Thoracic aorta (tissue), 2 donors: ENCODE data around the gene PPDPF. TPM values are rescaled to one million over a fixed set of nuclear protein-coding genes. Genes with fewer than 3 reads are reported as not detected.

Experiments used
- ATAC-seq: fragments of 150-250 bp; one replicate; pipeline ENCODE4 v1.8.0; 2017; ENCODE audit warnings: low read depth; ENCODE audit not compliant: insufficient number of reproducible peaks, low FRiP score
- DNase-seq: peaks from one replicate; pipeline ENCODE4 v3.0.0-alpha.2; 2020; ENCODE audit warnings: low spot score
- H3K27ac ChIP-seq, 2 donors: fragments of 200-600 bp; sonication (generic); 1 replicate in 1 of 2; 2 replicates in 1 of 2; pipeline ENCODE4 v1.5.1; 2016; ENCODE audit warnings: mild to moderate bottlenecking in 2 of 2, moderate library complexity in 2 of 2
- H3K27me3 ChIP-seq: fragments of 200-600 bp; sonication (generic); replicated peaks from 2 replicates; pipeline ENCODE4 v1.6.0; 2016; ENCODE audit warnings: mild to moderate bottlenecking; ENCODE audit not compliant: insufficient read depth
- H3K36me3 ChIP-seq: fragments of 200-600 bp; sonication (generic); one replicate; pipeline ENCODE4 v1.5.1; 2016
- H3K4me1 ChIP-seq, 2 donors: fragments of 200-600 bp; sonication (generic); 1 replicate in 1 of 2; 2 replicates in 1 of 2; pipeline versions ENCODE4 v1.5.1 to v1.6.0; 2016; ENCODE audit warnings: low read depth in 2 of 2, mild to moderate bottlenecking in 1 of 2; ENCODE audit not compliant: control insufficient read depth in 1 of 2
- H3K4me3 ChIP-seq: fragments of 200-600 bp; sonication (generic); 2 replicates; pipeline ENCODE4 v1.5.1; 2016; ENCODE audit warnings: mild to moderate bottlenecking
- H3K9me3 ChIP-seq: fragments of 200-600 bp; sonication (generic); 2 replicates; pipeline ENCODE4 v1.5.1; 2016
- CTCF ChIP-seq: fragments of 200-600 bp; sonication (generic); IDR thresholded peaks from one replicate; pipeline ENCODE4 v1.5.1; 2019; ENCODE audit warnings: antibody characterized with exemption
- total RNA-seq, 2 donors: library from RNA; depleted of rRNA; stranded (reverse); fragments of >200 nt; gene quantifications; one replicate each; pipeline versions ENCODE4 v1.1.0 to v1.2.3, GENCODE V29; 2016

Gene PPDPF
- total RNA-seq, 2 donors from 2014 or later: 105 to 197 TPM

- no peak for TF ChIP-seq CTCF
- ATAC-seq: no peak
- Histone ChIP-seq H3K27ac (no peak overlapping the region), H3K4me1 (no peaks in the 10 kb centered on the region), H3K4me3 (no peak overlapping the region), H3K9me3 (no peaks in the 10 kb centered on the region), H3K36me3 (peaks cover 15% of the 10 kb centered on the region), H3K27me3 (no peaks in the 10 kb centered on the region)
- DNase-seq: no peak
Observed at GRCh38 chr20:63566395-63567135, 46.0 kb downstream of the PPDPF start.

GRCh38 chr20:63567136-63567385 lies 46.5 kb downstream of the PPDPF start:
- Histone ChIP-seq H3K9me3 (no peaks in the 10 kb centered on the region), H3K4me1 (no peaks in the 10 kb centered on the region), H3K4me3 (no peak overlapping the region), H3K27ac (no peak overlapping the region), H3K36me3 (peaks cover 10% of the 10 kb centered on the region), H3K27me3 (no peaks in the 10 kb centered on the region)
- no peak for DNase-seq
- TF ChIP-seq CTCF: no peak
- ATAC-seq: no peak

- no peak for DNase-seq
- Histone ChIP-seq H3K27ac (no peak overlapping the region), H3K27me3 (no peaks in the 10 kb centered on the region), H3K4me1 (no peaks in the 10 kb centered on the region), H3K9me3 (no peaks in the 10 kb centered on the region), H3K36me3 (peaks cover 5% of the 10 kb centered on the region), H3K4me3 (peak overlapping the region; percentile 30)
- no peak for TF ChIP-seq CTCF
- no peak for ATAC-seq
Observed at GRCh38 chr20:63567386-63568169, 47.0 kb downstream of the PPDPF start.

- TF ChIP-seq CTCF: no peak
- H3K27me3 ChIP-seq: no peaks in the 10 kb centered on the region
- H3K9me3 ChIP-seq: no peaks in the 10 kb centered on the region
- ATAC-seq (no peak), DNase-seq (no peak)
- peak overlapping the region; percentile 30 for H3K4me3 ChIP-seq
- peaks cover 3 to 8% of the 10 kb centered on the region in 2 donors for H3K4me1 ChIP-seq
- H3K27ac ChIP-seq: no peak overlapping the region
- peaks cover 5% of the 10 kb centered on the region for H3K36me3 ChIP-seq
Observed at GRCh38 chr20:63568170-63568981, 47.8 kb downstream of the PPDPF start.
